HS-27A (cell line): ENCODE measurements around the gene GARNL3.

ENCODE experiments used
- DNase-seq: peaks from one replicate; pipeline ENCODE4 v3.0.0-alpha.2; 2012; ENCODE audit warnings: low read depth, missing footprints

The GARNL3 gene

GRCh38 chr9:127349483-127350113 is 85.0 kb downstream of the GARNL3 start:
- no peak for DNase-seq

DNA sequence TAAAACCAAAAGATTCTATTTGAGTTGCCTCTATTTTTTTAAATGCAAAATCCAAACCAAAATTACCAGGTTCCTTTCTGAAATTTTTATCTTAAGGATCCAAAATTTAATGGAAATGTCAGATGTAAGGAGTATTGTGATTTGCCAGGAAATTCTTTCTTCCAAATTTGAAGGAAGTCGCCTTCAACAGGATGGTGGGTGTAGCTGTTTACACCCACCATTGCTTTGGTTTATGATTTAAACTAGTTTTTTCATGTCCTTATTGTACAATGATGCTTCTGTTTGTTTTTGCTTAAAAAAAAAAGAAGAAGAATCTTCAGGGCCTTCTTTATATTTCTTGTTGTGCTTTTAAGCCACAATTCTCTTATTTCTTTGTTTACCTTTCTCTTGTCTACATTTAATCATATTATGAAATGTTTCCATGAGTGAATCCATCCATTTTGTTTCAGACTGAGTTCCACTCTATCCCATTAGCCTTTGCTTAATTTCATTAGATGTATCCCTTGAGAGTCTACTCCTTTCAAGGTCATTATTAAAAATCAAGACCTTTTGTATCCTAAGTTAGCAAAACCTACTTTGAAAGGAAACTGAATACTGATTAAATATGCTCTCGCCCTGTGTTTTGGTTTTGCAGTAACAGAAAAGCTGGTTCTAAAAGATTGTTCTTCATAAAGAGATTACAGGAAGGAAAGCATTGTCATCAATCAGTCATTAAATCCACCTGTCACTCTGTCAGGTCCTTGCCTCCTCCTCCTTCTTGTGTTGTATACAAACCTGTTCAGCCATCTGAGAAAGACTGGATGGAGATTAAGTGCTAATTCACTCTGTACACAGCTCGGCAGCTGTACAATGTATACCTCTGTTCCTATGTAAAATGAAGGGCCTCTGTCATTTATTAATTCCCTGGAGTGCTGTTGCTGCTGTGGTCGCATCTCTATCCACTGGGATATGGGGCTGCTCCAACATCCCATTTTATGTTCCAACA is 86.9 kb downstream of the GARNL3 start:
- no peak for DNase-seq

- no peak for DNase-seq
Observed at GRCh38 chr9:127353882-127354281, 89.3 kb downstream of the GARNL3 start.

GRCh38 chr9:127356906-127357305 is 92.3 kb downstream of the GARNL3 start:
- DNase-seq = no peak

DNA sequence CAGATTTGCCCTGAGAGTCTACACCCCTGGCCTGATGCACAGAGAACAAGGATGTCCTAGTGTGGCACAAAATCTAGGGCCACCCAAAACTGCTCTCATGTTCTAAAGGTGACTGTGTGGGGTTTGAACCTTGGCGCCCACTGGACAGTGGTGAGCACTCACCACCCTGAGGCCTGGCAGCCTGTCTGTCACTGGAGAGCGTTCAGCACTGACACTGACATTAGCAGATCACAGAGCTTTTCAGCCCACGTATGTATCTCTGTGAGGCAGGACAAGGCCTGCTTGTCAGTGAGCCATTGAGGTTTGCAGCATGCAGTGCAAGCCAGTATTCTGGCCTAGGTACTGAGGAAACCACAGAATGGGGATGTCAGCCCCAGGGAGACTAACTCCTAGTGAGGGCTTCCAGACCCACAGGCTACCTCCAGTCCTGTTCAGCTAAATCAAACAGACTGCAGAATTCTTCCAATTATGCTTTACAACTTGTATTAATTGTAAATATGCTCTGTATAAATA is 93.5 kb downstream of the GARNL3 start:
- no peak for DNase-seq

GRCh38 chr9:127358770-127359169 is 94.2 kb downstream of the GARNL3 start:
- no peak for DNase-seq

DNA sequence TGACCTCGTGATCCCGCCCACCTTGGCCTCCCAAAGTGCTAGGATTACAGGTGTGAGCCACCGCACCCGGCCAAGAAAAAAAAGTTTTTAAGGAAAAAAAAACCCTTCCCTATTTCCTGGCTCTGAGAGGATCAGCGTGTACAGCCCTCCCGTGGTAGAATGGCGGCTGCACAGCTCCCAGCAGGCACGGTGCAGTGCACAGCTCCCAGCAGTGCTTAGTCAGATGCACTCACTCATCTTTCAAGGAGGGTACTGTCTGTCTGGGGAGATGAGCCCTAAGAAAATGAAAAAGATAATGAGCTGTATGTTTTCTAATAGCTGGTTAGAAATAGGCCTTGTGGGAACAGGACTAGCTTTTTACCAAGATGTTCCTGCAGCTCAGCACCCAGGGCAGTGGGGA is 95.7 kb downstream of the GARNL3 start:
- DNase-seq = no peak

DNA sequence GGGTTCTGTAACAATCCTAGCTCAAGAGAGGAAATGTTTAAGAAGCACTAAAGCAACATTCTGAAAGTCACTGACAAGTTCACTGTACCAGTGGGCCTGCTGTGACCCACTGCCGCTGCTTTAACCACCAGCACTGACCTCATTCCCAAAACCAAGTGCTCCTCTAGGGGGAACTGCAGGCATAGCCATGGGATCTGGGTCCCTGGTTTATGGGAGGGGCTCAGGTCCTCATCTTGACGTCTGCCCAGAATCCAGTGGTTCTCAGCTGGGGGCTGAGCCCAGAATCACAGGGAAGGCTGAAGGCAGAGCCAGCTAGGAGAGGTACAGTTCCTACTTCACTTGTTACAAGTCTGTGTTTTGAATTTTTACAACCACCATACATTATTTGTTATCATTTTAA is 96.3 kb downstream of the GARNL3 start:
- no peak for DNase-seq

- DNase-seq = no peak
Observed at GRCh38 chr9:127361561-127361960, 97.0 kb downstream of the GARNL3 start.

- DNase-seq = no peak
Observed at GRCh38 chr9:127362829-127363228, 98.3 kb downstream of the GARNL3 start.

DNA sequence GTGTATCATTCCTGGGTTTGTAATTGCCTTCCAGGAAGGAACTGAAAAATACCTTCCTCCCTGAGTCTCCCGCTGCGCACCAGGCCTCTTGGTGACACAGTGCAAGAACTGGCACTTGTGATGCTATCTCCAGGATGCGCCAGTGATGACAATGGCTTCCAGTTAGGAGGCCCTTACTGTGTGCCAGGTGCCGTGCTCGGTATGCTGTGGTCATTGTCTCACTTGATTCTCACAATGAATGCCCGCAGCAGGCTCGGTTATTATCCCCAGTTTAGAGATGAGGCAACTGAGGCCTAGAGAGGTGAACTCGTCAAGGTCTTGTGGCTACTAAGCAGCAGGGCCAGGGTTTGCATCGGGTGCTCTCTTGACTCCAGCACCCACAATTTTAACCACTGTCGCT is 100.9 kb downstream of the GARNL3 start:
- no peak for DNase-seq

- DNase-seq = no peak
Observed at GRCh38 chr9:127366594-127366993, 102.0 kb downstream of the GARNL3 start.

GRCh38 chr9:127368852-127369402 is 104.4 kb downstream of the GARNL3 start:
- no peak for DNase-seq

DNA sequence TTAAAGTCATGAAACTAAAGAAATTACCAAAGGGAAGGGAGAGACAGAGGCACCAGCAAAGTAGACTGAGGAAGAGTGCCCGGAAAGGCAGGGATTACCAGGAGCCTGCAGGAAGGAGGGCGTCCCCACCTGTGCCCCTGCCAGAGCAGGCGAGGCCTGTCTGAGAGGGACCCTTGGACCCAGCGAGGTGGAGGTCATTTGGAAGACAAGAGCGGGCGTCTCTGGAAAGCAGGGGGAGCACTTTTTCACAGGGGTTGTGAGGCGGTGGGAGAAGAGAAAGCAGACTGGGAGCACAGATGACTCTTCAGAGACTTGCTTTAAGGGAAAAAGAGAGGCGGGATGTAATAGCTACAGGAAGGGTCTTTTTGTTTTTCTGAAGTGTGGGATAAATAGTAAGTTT is 104.9 kb downstream of the GARNL3 start:
- no peak for DNase-seq

- no peak for DNase-seq
Observed at GRCh38 chr9:127370147-127370579, 105.6 kb downstream of the GARNL3 start.

GRCh38 chr9:127370672-127371648 is 106.4 kb downstream of the GARNL3 start:
- no peak for DNase-seq

- no peak for DNase-seq
Observed at GRCh38 chr9:127380479-127380878, 115.9 kb downstream of the GARNL3 start.

DNA sequence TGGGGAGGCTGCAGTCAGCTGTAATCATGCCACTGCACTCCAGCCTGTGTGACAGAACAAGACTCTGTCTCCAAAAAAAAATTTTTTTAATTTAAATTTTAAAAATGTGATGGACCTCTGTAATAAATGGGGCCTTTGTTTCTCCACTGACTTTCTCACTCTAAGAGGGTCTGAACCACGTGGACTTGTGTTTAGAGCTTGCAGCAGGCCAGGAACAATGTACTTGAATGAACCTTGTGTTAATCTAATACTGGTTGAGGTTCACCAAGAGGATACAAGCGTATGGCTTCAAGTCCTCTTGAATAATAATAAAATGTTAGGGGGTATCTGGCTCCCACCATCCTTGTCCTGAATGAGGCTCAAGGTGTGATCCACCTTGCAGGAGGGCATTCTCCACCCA is 118.0 kb downstream of the GARNL3 start:
- no peak for DNase-seq

DNA sequence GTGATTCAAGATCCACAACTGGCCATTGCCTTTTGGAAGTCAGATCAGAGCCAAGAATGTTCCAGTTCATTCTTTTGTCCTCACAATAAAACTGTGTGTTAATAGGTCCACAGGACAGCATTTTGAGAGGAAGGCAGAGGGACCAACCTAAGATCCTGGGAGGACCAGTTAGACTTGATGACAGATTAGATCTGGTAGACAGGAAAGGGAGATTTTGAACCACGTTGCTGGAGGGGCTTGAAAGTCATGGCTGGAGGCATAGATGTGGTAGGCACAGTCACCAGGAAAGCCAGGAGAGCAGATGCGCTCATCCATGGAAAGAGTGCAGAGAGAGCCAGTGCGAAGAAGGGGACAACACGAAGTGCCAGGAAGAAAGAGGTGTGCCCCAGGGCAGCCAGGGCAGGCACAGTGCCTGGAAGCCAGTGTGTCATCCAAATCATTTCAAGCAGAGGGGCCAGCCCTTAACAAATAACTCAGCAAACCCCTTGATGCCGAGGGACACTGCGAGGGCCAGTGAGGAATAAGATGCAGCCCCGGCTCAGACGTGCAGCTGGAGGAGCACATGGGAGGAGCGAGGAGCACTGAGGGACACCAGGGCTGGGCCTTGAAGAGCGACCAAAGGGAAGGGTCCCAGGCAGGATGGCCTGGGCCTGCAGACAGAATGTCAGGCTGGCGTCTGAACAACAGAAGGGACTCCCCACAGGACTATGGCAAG is 119.6 kb downstream of the GARNL3 start:
- DNase-seq = no peak

GRCh38 chr9:127384901-127385300 is 120.3 kb downstream of the GARNL3 start:
- no peak for DNase-seq

- no peak for DNase-seq
Observed at GRCh38 chr9:127386249-127386648, 121.7 kb downstream of the GARNL3 start.
